HG02798 (cell line): Measurements from ENCODE around the gene TRAPPC8.
"Not testable (repeated sequence)": the region's sequence is repeated elsewhere in the genome, so short reads cannot be mapped to it uniquely, and the experiment has no call there.

ENCODE experiments used
- ATAC-seq: cut with Tn5 transposase; IDR thresholded peaks from one replicate; pipeline ENCODE4 v1.9.1; 2021; ENCODE audit warnings: mild to moderate bottlenecking; ENCODE audit not compliant: unreplicated experiment, poor library complexity

The TRAPPC8 gene

GRCh38 chr18:31875301-31875700 is 67.6 kb downstream of the TRAPPC8 start:
- ATAC-seq, result no peak

- ATAC-seq, result no peak
Observed at GRCh38 chr18:31863103-31863502, 79.8 kb downstream of the TRAPPC8 start.

GRCh38 chr18:31860488-31860887 is 82.4 kb downstream of the TRAPPC8 start:
- no peak for ATAC-seq

- no peak for ATAC-seq
Observed at GRCh38 chr18:31857526-31858106, 85.3 kb downstream of the TRAPPC8 start.

GRCh38 chr18:31850844-31851243 is 92.1 kb downstream of the TRAPPC8 start:
- no peak for ATAC-seq

GRCh38 chr18:31840499-31840898 is 102.4 kb downstream of the TRAPPC8 start:
- ATAC-seq, result no peak

- no peak for ATAC-seq
Observed at GRCh38 chr18:31837879-31838278, 105.0 kb downstream of the TRAPPC8 start.

- no peak for ATAC-seq
Observed at GRCh38 chr18:31835528-31836133, 107.3 kb downstream of the TRAPPC8 start.

- ATAC-seq, result no peak
Observed at GRCh38 chr18:31831903-31832302, 111.0 kb downstream of the TRAPPC8 start.

- no peak for ATAC-seq
Observed at GRCh38 chr18:31830686-31831085, 112.2 kb downstream of the TRAPPC8 start.

- ATAC-seq, result no peak
Observed at GRCh38 chr18:31828613-31829012, 114.3 kb downstream of the TRAPPC8 start.

GRCh38 chr18:31826673-31827325 is 116.1 kb downstream of the TRAPPC8 start:
- not testable (repeated sequence) for ATAC-seq

- ATAC-seq, result peak; percentile 56
Observed at GRCh38 chr18:31825772-31826171, 117.2 kb downstream of the TRAPPC8 start.

GRCh38 chr18:31821545-31822171 is 121.3 kb downstream of the TRAPPC8 start:
- no peak for ATAC-seq

- no peak for ATAC-seq
Observed at GRCh38 chr18:31819925-31820229, 123.1 kb downstream of the TRAPPC8 start.

GRCh38 chr18:31819106-31819924 is 123.6 kb downstream of the TRAPPC8 start:
- peak; percentile 75 for ATAC-seq

GRCh38 chr18:31814132-31814531 is 128.8 kb downstream of the TRAPPC8 start:
- ATAC-seq, result no peak

GRCh38 chr18:31810336-31811130 is 132.4 kb downstream of the TRAPPC8 start:
- not testable (repeated sequence) for ATAC-seq

- ATAC-seq, result not testable (repeated sequence)
Observed at GRCh38 chr18:31809049-31809448, 133.9 kb downstream of the TRAPPC8 start.

GRCh38 chr18:31801078-31801477 is 141.8 kb downstream of the TRAPPC8 start:
- no peak for ATAC-seq
